ENCODE measurements around the gene ZFR. TPM values are rescaled to one million over a fixed set of nuclear protein-coding genes. Genes with fewer than 3 reads are reported as not detected.

The ZFR gene
- total RNA-seq, 1 experiment from 2014 or later, result 62.4 TPM

- no peak for TF ChIP-seq CTCF (conservative IDR thresholded peaks at IDR 0.05)
- Histone ChIP-seq H2BK12ac (ENCODE audit: insufficient read length, low read depth, low read length) (no peak overlapping the region), H3K4me1 (ENCODE audit: insufficient read depth, low read length) (peaks cover 5% of the 10 kb centered on the region; the same call in 1 of the 2 replicates), H2BK120ac (ENCODE audit: low read depth, low read length, poor library complexity, severe bottlenecking) (no peak overlapping the region), H3K27me3 (ENCODE audit: insufficient read depth, low read length) (peaks cover 7% of the 10 kb centered on the region; the same call in 1 of the 2 replicates), H3K23ac (ENCODE audit: insufficient read length, low read depth, low read length) (no peak overlapping the region), H4K5ac (ENCODE audit: insufficient read length, low read depth, low read length) (no peak overlapping the region), H3K4me2 (ENCODE audit: insufficient read depth, insufficient read length, low read length) (peak overlapping the region; percentile 92), H2BK5ac (ENCODE audit: insufficient read length, low read length) (no peak overlapping the region), H3K79me1 (ENCODE audit: insufficient read depth, low read depth, low read length, poor library complexity, severe bottlenecking) (peaks cover 2% of the 10 kb centered on the region), H4K8ac (replicated peaks; ENCODE audit: insufficient read length, low read depth, low read length) (no peak overlapping the region), H2AK5ac (ENCODE audit: insufficient read length, low read length) (no peak overlapping the region), H3K14ac (ENCODE audit: insufficient read depth, low read length) (no peak overlapping the region), H3K27ac (ENCODE audit: insufficient read length, low read depth, low read length) (no peak overlapping the region), H2BK20ac (ENCODE audit: low read depth, low read length, poor library complexity, severe bottlenecking) (no peak overlapping the region), H4K20me1 (ENCODE audit: control insufficient read depth, insufficient read depth, insufficient read length) (no peaks in the 10 kb centered on the region), H3K79me2 (ENCODE audit: insufficient read depth, low read length) (peaks cover 12% of the 10 kb centered on the region; the same call in 1 of the 2 replicates), H3T11ph (ENCODE audit: low read length) (no peak overlapping the region), H3K18ac (ENCODE audit: insufficient read length, low read depth, low read length) (no peak overlapping the region), H4K91ac (ENCODE audit: insufficient read length, low read depth, low read length) (no peak overlapping the region), H2BK15ac (ENCODE audit: low read depth, low read length) (no peak overlapping the region), H3K4ac (ENCODE audit: low read depth, low read length) (no peak overlapping the region), H3K23me2 (ENCODE audit: insufficient read length, low read depth, low read length, poor library complexity, severe bottlenecking) (peaks cover 11% of the 10 kb centered on the region), H2AFZ (ENCODE audit: low read length) (no peak overlapping the region), H3K9ac (ENCODE audit: extremely low read depth, insufficient read length, low read length) (no peak overlapping the region), H3K56ac (ENCODE audit: insufficient read length, low read depth, low read length) (no peak overlapping the region), H3K9me3 (ENCODE audit: control insufficient read depth, low read depth, low read length) (no peaks in the 10 kb centered on the region)
- Mint-ChIP-seq H3K27me3 (ENCODE audit: low read depth) (peaks cover 24% of the 10 kb centered on the region), H3K4me1 (peaks cover 20 to 31% of the 10 kb centered on the region in 2 experiments), H3K27ac (no peak overlapping the region), H3K9me3 (no peaks in the 10 kb centered on the region), H3K36me3 (ENCODE audit: insufficient read depth in 1 of 3, low read depth in 3 of 3) (peaks cover 4 to 6% (median 4%) of the 10 kb centered on the region in 3 experiments; a peak in 5 of 7 replicates), H3K4me3 (peak overlapping the region; percentile 85 to 99)
- no CpG with 5 or more reads among the region's 23 CpGs for WGBS (ENCODE audit: extremely low coverage, insufficient read length, low lambda C conversion rate)
- DNase-seq, result no peak
Measured at GRCh38 chr5:32445831-32446614, 1.5 kb upstream of the ZFR start.
